ENCODE data around the gene NPL.

DNA sequence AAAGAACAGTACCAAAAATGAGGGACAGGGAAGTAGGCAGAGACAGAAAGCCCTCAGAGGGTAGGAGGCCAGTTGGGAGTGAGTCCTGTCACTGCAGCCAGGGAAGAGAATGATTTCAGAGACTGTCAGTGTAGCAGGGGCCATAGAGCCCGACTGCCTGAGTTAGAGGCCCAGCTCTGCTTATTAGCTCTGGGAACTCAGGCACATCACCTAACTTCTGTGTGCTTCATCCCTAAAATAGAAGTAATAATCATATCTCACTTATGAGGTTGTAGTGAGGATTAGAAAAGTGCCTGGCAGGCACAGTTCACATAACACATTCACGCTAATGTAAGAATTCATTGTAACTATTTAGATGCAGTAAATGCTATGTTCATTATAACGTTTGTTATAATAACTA, 18.3 kb downstream of the NPL start:
- TF ChIP-seq, protein P1, sequence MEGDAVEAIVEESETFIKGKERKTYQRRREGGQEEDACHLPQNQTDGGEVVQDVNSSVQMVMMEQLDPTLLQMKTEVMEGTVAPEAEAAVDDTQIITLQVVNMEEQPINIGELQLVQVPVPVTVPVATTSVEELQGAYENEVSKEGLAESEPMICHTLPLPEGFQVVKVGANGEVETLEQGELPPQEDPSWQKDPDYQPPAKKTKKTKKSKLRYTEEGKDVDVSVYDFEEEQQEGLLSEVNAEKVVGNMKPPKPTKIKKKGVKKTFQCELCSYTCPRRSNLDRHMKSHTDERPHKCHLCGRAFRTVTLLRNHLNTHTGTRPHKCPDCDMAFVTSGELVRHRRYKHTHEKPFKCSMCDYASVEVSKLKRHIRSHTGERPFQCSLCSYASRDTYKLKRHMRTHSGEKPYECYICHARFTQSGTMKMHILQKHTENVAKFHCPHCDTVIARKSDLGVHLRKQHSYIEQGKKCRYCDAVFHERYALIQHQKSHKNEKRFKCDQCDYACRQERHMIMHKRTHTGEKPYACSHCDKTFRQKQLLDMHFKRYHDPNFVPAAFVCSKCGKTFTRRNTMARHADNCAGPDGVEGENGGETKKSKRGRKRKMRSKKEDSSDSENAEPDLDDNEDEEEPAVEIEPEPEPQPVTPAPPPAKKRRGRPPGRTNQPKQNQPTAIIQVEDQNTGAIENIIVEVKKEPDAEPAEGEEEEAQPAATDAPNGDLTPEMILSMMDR (IDR thresholded peaks at IDR 0.05; ENCODE audit: extremely low read depth in 1 of 2, insufficient read depth in 1 of 2, low read depth in 1 of 2, low read length in 2 of 2), result no peak
- TF ChIP-seq EZH2 (IDR thresholded peaks at IDR 0.05; ENCODE audit: borderline replicate concordance, low read depth, low read length, severe bottlenecking) (no peak), POLR2A (IDR thresholded peaks at IDR 0.05; ENCODE audit: low read depth, low read length) (no peak)
- TF ChIP-seq, protein P2, sequence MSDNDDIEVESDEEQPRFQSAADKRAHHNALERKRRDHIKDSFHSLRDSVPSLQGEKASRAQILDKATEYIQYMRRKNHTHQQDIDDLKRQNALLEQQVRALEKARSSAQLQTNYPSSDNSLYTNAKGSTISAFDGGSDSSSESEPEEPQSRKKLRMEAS (IDR thresholded peaks at IDR 0.05; ENCODE audit: insufficient read depth, insufficient read length), result no peak
